Duodenal mucosa (tissue), 2 donors: ENCODE measurements around the gene RELT.

Experiments used
- H3K27ac ChIP-seq: one replicate; pipeline ENCODE4 v1.7.0; 2013; ENCODE audit warnings: low read depth, low read length
- H3K27me3 ChIP-seq, 2 donors: one replicate each; pipeline ENCODE4 v1.7.0; 2013; ENCODE audit warnings: low read length in 2 of 2, control low read depth in 1 of 2; ENCODE audit not compliant: insufficient read depth in 2 of 2, control insufficient read depth in 1 of 2
- H3K36me3 ChIP-seq, 2 donors: one replicate each; pipeline ENCODE4 v1.7.0; 2013; ENCODE audit warnings: low read length in 2 of 2, control low read depth in 1 of 2; ENCODE audit not compliant: insufficient read depth in 2 of 2, control insufficient read depth in 1 of 2
- H3K4me1 ChIP-seq, 2 donors: one replicate each; pipeline ENCODE4 v1.7.0; 2013; ENCODE audit warnings: low read length in 2 of 2, control low read depth in 1 of 2; ENCODE audit not compliant: insufficient read depth in 2 of 2, control insufficient read depth in 1 of 2
- H3K4me3 ChIP-seq, 2 donors: one replicate each; pipeline ENCODE4 v1.7.0; 2013; ENCODE audit warnings: low read length in 2 of 2, low read depth in 1 of 2
- H3K9ac ChIP-seq, 2 donors: one replicate each; pipeline ENCODE4 v1.7.0; 2013; ENCODE audit warnings: low read length in 2 of 2, low read depth in 1 of 2
- H3K9me3 ChIP-seq, 2 donors: one replicate each; pipeline ENCODE4 v1.7.0; 2013; ENCODE audit warnings: low read length in 2 of 2, control low read depth in 1 of 2; ENCODE audit not compliant: control insufficient read depth in 1 of 2

Gene RELT

GRCh38 chr11:73335204-73335923 is 40.8 kb upstream of the RELT start:
- Histone ChIP-seq H3K27ac (no peak overlapping the region), H3K9me3 (no peaks in the 10 kb centered on the region), H3K4me1 (peaks cover 13 to 18% of the 10 kb centered on the region in 2 donors), H3K9ac (no peak overlapping the region), H3K4me3 (no peak overlapping the region), H3K36me3 (no peaks in the 10 kb centered on the region), H3K27me3 (no peaks in the 10 kb centered on the region)

GRCh38 chr11:73337846-73338245 is 38.4 kb upstream of the RELT start:
- Histone ChIP-seq H3K9me3 (no peaks in the 10 kb centered on the region), H3K4me1 (peaks cover 0 to 15% of the 10 kb centered on the region in 2 donors), H3K27ac (no peak overlapping the region), H3K9ac (no peak overlapping the region), H3K36me3 (no peaks in the 10 kb centered on the region), H3K4me3 (no peak overlapping the region), H3K27me3 (peaks cover 0 to 4% of the 10 kb centered on the region in 2 donors)

- no peaks in the 10 kb centered on the region for H3K9me3 ChIP-seq
- H3K27ac ChIP-seq: no peak overlapping the region
- no peak overlapping the region for H3K4me3 ChIP-seq
- no peaks in the 10 kb centered on the region for H3K36me3 ChIP-seq
- peaks cover 0 to 15% of the 10 kb centered on the region in 2 donors for H3K4me1 ChIP-seq
- H3K27me3 ChIP-seq: peaks cover 0 to 4% of the 10 kb centered on the region in 2 donors
- no peak overlapping the region for H3K9ac ChIP-seq
Observed at GRCh38 chr11:73338279-73338678, 37.9 kb upstream of the RELT start.

GRCh38 chr11:73340164-73340563 is 36.0 kb upstream of the RELT start:
- Histone ChIP-seq H3K9ac (no peak overlapping the region), H3K4me1 (peaks cover 0 to 5% of the 10 kb centered on the region in 2 donors), H3K9me3 (no peaks in the 10 kb centered on the region), H3K4me3 (no peak overlapping the region), H3K36me3 (no peaks in the 10 kb centered on the region), H3K27ac (no peak overlapping the region), H3K27me3 (peaks cover 0 to 6% of the 10 kb centered on the region in 2 donors)

GRCh38 chr11:73342633-73343032 is 33.6 kb upstream of the RELT start:
- peak overlapping the region in 1 of 2 donors; percentile 30 for H3K4me3 ChIP-seq
- H3K4me1 ChIP-seq: peaks cover 0 to 5% of the 10 kb centered on the region in 2 donors
- no peaks in the 10 kb centered on the region for H3K36me3 ChIP-seq
- no peaks in the 10 kb centered on the region for H3K9me3 ChIP-seq
- peaks cover 0 to 6% of the 10 kb centered on the region in 2 donors for H3K27me3 ChIP-seq
- no peak overlapping the region for H3K27ac ChIP-seq
- H3K9ac ChIP-seq: no peak overlapping the region

GRCh38 chr11:73343076-73343873 is 32.9 kb upstream of the RELT start:
- Histone ChIP-seq H3K36me3 (no peaks in the 10 kb centered on the region), H3K9ac (no peak overlapping the region), H3K27me3 (peaks cover 0 to 6% of the 10 kb centered on the region in 2 donors), H3K9me3 (no peaks in the 10 kb centered on the region), H3K4me1 (peaks cover 0 to 5% of the 10 kb centered on the region in 2 donors), H3K4me3 (no peak overlapping the region), H3K27ac (no peak overlapping the region)

DNA sequence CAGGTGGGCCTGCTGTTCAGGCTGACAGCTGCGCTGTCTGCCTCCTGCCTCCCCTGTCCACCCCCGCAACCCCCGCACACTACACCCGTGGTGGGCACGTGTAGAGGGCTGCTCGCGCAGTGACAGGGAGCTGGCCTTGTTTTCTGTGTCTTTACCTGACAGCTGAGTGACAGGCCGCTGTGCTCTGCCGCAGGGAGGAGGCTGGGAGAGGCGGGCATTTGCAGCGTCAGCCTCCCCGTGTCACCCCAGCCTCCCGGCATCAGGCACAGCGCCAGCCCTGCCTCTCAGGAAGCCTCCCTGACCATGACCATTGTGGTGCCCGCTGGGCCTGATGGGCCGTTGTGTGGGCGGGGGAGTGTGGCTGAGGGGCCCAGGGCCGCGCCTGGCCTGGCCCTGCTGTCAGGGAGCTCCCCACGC is 32.0 kb upstream of the RELT start:
- H3K27ac ChIP-seq: no peak overlapping the region
- H3K9me3 ChIP-seq: no peaks in the 10 kb centered on the region
- no peak overlapping the region for H3K9ac ChIP-seq

DNA sequence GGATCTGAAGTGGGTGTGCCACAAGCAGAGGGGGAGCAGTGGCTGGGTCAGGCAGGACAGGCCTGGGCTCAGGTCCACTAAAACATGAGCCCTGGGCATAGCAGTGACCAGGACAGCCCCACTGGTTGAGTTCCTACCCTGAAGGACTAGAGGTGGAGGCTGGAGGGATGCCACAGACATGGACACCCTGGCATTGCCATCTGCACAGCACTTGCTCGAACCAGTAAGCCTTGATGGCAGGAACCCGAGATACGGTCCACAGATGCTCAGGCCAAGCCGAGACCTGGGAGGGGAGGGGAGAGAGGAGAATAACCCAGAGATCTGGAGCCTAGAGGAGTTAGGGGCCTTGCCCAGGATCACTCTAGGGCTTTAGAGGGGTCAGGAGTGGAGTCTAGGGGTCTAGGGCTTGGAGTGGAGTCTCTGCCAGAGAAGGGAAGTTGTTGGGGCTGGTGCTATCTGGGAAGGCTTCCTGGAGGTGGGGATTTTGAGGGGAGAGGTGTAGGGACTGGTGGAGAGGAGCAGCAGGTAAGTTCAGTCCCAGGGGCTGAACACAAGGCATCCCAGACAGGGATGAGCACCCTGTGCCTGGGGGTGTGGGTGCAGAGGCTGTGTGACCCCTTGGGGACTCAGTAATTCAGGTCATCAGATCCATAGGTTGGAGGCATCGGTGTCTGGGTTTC is 30.6 kb upstream of the RELT start:
- Histone ChIP-seq H3K27ac (no peak overlapping the region), H3K9ac (no peak overlapping the region), H3K4me1 (peaks cover 0 to 5% of the 10 kb centered on the region in 2 donors)

More for the DNA sequence above, 32.0 kb upstream of the RELT start:
- H3K4me1 ChIP-seq: peaks cover 0 to 5% of the 10 kb centered on the region in 2 donors
- H3K27me3 ChIP-seq: peaks cover 0 to 6% of the 10 kb centered on the region in 2 donors
- H3K4me3 ChIP-seq: no peak overlapping the region
- H3K36me3 ChIP-seq: no peaks in the 10 kb centered on the region

DNA sequence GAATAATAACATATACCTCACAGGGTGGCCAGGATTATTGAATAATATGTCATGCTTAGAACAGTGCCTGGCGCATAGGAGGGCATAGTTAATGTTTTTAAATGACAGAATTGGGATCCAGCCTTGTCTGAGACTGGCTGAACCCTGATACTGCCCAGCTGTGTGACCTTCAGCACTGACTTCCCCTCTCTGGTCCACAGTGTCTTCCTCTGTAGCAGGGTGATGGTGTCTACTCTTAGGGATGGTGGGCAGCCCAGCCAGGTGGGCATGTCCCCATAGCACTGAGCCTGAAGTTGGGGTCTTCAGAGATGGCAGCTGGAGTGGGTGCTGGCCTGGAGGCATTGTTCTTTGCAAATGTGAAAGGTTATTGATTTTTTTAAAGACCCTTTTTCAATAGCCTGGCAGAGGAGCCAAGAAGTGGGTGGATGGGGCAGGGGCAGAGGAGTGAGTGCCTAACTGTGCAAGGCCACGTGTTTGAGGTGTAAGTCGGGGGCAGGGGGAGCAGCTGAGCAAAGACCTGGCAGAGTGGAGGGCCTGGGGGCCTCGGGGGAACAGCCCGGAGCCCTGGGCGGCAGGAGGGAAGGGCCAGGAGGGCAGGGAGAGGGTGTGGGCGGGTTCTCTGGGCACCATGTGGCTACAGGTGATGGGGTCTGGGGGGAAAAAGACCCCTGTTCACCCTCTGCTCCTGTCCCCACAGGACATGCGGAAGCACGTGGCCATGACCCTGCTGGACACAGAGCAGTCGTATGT is 29.8 kb upstream of the RELT start:
- peaks cover 0 to 5% of the 10 kb centered on the region in 2 donors for H3K4me1 ChIP-seq

More for the DNA sequence above, 30.6 kb upstream of the RELT start:
- Histone ChIP-seq H3K4me3 (no peak overlapping the region), H3K27me3 (peaks cover 0 to 6% of the 10 kb centered on the region in 2 donors), H3K36me3 (no peaks in the 10 kb centered on the region), H3K9me3 (no peaks in the 10 kb centered on the region)

More for the DNA sequence above, 29.8 kb upstream of the RELT start:
- Histone ChIP-seq H3K27me3 (peaks cover 0 to 6% of the 10 kb centered on the region in 2 donors), H3K9ac (no peak overlapping the region), H3K4me3 (no peak overlapping the region), H3K36me3 (no peaks in the 10 kb centered on the region), H3K27ac (no peak overlapping the region), H3K9me3 (no peaks in the 10 kb centered on the region)
